ENCODE results near the gene YIPF3.

DNA sequence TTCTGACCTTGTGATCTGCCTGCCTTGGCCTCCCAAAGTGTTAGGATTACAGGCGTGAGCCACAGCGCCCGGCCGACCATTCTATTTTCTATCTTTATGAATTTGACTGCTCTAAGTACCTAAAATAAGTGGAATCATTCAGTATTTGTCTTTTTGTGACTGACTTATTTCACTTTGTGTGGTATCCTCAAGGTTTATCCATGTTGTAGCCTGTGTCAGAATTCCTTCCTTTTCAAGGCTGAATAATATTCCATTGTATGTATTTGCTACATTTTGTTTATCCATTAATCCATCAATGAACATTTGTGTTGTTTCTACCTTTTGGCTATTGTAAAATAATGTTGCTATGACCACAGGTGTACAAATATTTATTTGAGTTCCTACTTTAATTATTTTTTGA is 44.2 kb downstream of the YIPF3 start:
- TF ChIP-seq, protein P1, sequence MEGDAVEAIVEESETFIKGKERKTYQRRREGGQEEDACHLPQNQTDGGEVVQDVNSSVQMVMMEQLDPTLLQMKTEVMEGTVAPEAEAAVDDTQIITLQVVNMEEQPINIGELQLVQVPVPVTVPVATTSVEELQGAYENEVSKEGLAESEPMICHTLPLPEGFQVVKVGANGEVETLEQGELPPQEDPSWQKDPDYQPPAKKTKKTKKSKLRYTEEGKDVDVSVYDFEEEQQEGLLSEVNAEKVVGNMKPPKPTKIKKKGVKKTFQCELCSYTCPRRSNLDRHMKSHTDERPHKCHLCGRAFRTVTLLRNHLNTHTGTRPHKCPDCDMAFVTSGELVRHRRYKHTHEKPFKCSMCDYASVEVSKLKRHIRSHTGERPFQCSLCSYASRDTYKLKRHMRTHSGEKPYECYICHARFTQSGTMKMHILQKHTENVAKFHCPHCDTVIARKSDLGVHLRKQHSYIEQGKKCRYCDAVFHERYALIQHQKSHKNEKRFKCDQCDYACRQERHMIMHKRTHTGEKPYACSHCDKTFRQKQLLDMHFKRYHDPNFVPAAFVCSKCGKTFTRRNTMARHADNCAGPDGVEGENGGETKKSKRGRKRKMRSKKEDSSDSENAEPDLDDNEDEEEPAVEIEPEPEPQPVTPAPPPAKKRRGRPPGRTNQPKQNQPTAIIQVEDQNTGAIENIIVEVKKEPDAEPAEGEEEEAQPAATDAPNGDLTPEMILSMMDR (IDR thresholded peaks at IDR 0.05), result no peak
- TF ChIP-seq POLR2A (IDR thresholded peaks at IDR 0.05), result no peak
